Mesenchymal stem cell (in vitro differentiated cells and primary cell): Measurements from ENCODE around the gene FRMD4A.

Experiments used
- DNase-seq: peaks from one replicate; pipeline ENCODE4 v3.0.0-alpha.2; 2013
- H2AFZ ChIP-seq: one replicate; pipeline ENCODE4 v1.6.1; 2013; ENCODE audit warnings: low read depth, mild to moderate bottlenecking, control low read depth, inconsistent platforms, low read length, moderate library complexity
- H2AK5ac ChIP-seq: 2 replicates; pipeline ENCODE4 v1.6.1; 2013; ENCODE audit warnings: low read length, moderate library complexity, mild to moderate bottlenecking, inconsistent platforms; ENCODE audit not compliant: severe bottlenecking
- H2BK120ac ChIP-seq: one replicate; pipeline ENCODE4 v1.6.1; 2013; ENCODE audit warnings: low read depth, mild to moderate bottlenecking, inconsistent platforms, low read length, moderate library complexity
- H2BK12ac ChIP-seq, 2 experiments: one replicate each; pipeline ENCODE4 v1.6.1; 2013; ENCODE audit warnings: inconsistent platforms in 2 of 2, low read length in 2 of 2, mild to moderate bottlenecking in 2 of 2, moderate library complexity in 2 of 2, control low read depth in 1 of 2
- H2BK15ac ChIP-seq: one replicate; pipeline ENCODE4 v1.6.1; 2013; ENCODE audit warnings: mild to moderate bottlenecking, low read depth, inconsistent platforms; ENCODE audit not compliant: poor library complexity, severe bottlenecking
- H2BK5ac ChIP-seq: 2 replicates; pipeline ENCODE4 v1.6.1; 2013; ENCODE audit warnings: low read depth, mild to moderate bottlenecking, low read length, control low read depth, inconsistent platforms; ENCODE audit not compliant: poor library complexity, severe bottlenecking
- H3K14ac ChIP-seq, 2 experiments: one replicate each; pipeline ENCODE4 v1.6.1; 2013; ENCODE audit warnings: inconsistent platforms in 2 of 2, low read length in 2 of 2, control low read depth in 1 of 2, mild to moderate bottlenecking in 1 of 2, moderate library complexity in 1 of 2
- H3K18ac ChIP-seq, 2 experiments: one replicate each; pipeline ENCODE4 v1.6.1; 2013; ENCODE audit warnings: inconsistent platforms in 2 of 2, low read length in 2 of 2, control low read depth in 1 of 2, low read depth in 1 of 2, mild to moderate bottlenecking in 1 of 2
- H3K23ac ChIP-seq, 2 experiments: one replicate each; pipeline ENCODE4 v1.6.1; 2013; ENCODE audit warnings: inconsistent platforms in 2 of 2, low read length in 2 of 2, mild to moderate bottlenecking in 2 of 2, moderate library complexity in 2 of 2, control low read depth in 1 of 2
- H3K27ac ChIP-seq: 2 replicates; pipeline ENCODE4 v1.5.1; 2013; ENCODE audit warnings: mild to moderate bottlenecking, moderate library complexity, low read length, control low read depth, inconsistent platforms; ENCODE audit not compliant: poor library complexity, severe bottlenecking
- H3K27me3 ChIP-seq, 2 experiments: 2 replicates each; pipeline versions ENCODE4 v1.6.1 to v1.7.0; 2013; ENCODE audit warnings: low read length in 2 of 2, mild to moderate bottlenecking in 2 of 2, moderate library complexity in 2 of 2, control low read depth in 1 of 2, inconsistent platforms in 1 of 2; ENCODE audit not compliant: control insufficient read depth in 1 of 2, insufficient read depth in 1 of 2
- H3K36me3 ChIP-seq, 2 experiments: 2 replicates each; pipeline versions ENCODE4 v1.6.1 to v1.7.0; 2013; ENCODE audit warnings: low read length in 2 of 2, control low read depth in 1 of 2, inconsistent platforms in 1 of 2, low read depth in 1 of 2, mild to moderate bottlenecking in 1 of 2; ENCODE audit not compliant: insufficient read depth in 2 of 2, control insufficient read depth in 1 of 2
- H3K4ac ChIP-seq, 2 experiments: one replicate each; pipeline ENCODE4 v1.6.1; 2013; ENCODE audit warnings: inconsistent platforms in 2 of 2, low read length in 2 of 2, mild to moderate bottlenecking in 2 of 2, moderate library complexity in 2 of 2, control low read depth in 1 of 2, low read depth in 1 of 2
- H3K4me1 ChIP-seq: 2 replicates; pipeline ENCODE4 v1.6.1; 2013; ENCODE audit warnings: low read depth, low read length, control low read depth; ENCODE audit not compliant: control insufficient read depth, insufficient read depth
- H3K4me2 ChIP-seq: 2 replicates; pipeline ENCODE4 v1.6.1; 2013; ENCODE audit warnings: low read length, mild to moderate bottlenecking, inconsistent platforms; ENCODE audit not compliant: poor library complexity, severe bottlenecking
- H3K4me3 ChIP-seq, 2 experiments: 2 replicates each; pipeline versions ENCODE4 v1.5.1 to v1.7.0; 2013; ENCODE audit warnings: low read length in 2 of 2, mild to moderate bottlenecking in 2 of 2, control low read depth in 1 of 2, low read depth in 1 of 2; ENCODE audit not compliant: insufficient read depth in 1 of 2
- H3K79me1 ChIP-seq: replicated peaks from 2 replicates; pipeline ENCODE4 v1.6.1; 2013; ENCODE audit warnings: mild to moderate bottlenecking, control low read depth, low read length, inconsistent platforms; ENCODE audit not compliant: poor library complexity, severe bottlenecking
- H3K9ac ChIP-seq: 2 replicates; pipeline ENCODE4 v1.7.0; 2013; ENCODE audit warnings: mild to moderate bottlenecking, low read length, moderate library complexity
- H3K9me3 ChIP-seq: 2 replicates; pipeline ENCODE4 v1.7.0; 2013; ENCODE audit warnings: mild to moderate bottlenecking, low read length; ENCODE audit not compliant: control insufficient read depth
- H4K8ac ChIP-seq: one replicate; pipeline ENCODE4 v1.6.1; 2013; ENCODE audit warnings: inconsistent platforms, mild to moderate bottlenecking, low read length, moderate library complexity
- H4K91ac ChIP-seq: one replicate; pipeline ENCODE4 v1.6.1; 2013; ENCODE audit warnings: mild to moderate bottlenecking, low read length, inconsistent platforms
- WGBS: methylation state at CpG from one replicate; pipeline ENCODE4 v1.1.7; 2013; ENCODE audit warnings: mixed read lengths; 5-methylcytosine and 5-hydroxymethylcytosine counted together

Gene FRMD4A

DNA sequence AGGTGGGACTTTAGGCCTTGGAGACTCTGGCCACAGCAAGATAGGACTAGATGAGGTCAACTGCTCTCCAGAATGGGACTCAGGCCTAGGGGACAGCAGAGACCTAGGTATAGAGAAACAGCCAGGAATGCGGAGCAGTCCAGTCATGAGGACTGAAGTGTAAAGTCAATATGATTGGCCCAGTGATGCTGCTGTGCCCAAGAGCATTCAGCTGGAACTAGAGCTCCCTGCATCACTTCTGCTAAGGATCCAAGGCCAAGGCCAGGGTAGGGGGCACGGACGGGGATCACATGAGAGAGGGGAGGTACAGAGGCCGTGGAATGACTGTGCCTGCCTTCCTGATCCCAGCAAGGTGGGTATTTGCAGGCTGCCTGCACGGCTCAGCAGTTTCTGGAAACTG is 237.9 kb downstream of the FRMD4A start:
- no peak overlapping the region for H3K4ac ChIP-seq
- no peak overlapping the region for H3K4me2 ChIP-seq
- no peak overlapping the region for H2BK5ac ChIP-seq
- H3K4me3 ChIP-seq, result no peak overlapping the region
- no peaks in the 10 kb centered on the region for H3K36me3 ChIP-seq
- H3K4me1 ChIP-seq, result peaks cover 6% of the 10 kb centered on the region
- H3K23ac ChIP-seq, result no peak overlapping the region
- H3K9ac ChIP-seq, result no peak overlapping the region
- H2AK5ac ChIP-seq, result peak overlapping the region; percentile 0
- peak overlapping the region in 1 of 2 experiments; percentile 38 for H2BK12ac ChIP-seq
- H2BK120ac ChIP-seq, result no peak overlapping the region
- H4K91ac ChIP-seq, result no peak overlapping the region
- WGBS, result 79% methylated on average over 5 of the region's 5 CpGs
- H3K14ac ChIP-seq, result no peak overlapping the region
- DNase-seq, result no peak
- H3K79me1 ChIP-seq, result no peaks in the 10 kb centered on the region
- no peak overlapping the region for H2BK15ac ChIP-seq
- peak overlapping the region; percentile 9 for H4K8ac ChIP-seq
- no peak overlapping the region for H3K18ac ChIP-seq
- H2AFZ ChIP-seq, result no peak overlapping the region
- H3K27ac ChIP-seq, result no peak overlapping the region
- H3K9me3 ChIP-seq, result no peaks in the 10 kb centered on the region
- H3K27me3 ChIP-seq, result no peaks in the 10 kb centered on the region

GRCh38 chr10:14089556-14090292 is 241.0 kb downstream of the FRMD4A start:
- H3K9me3 ChIP-seq, result no peaks in the 10 kb centered on the region
- no peak overlapping the region for H3K4ac ChIP-seq
- H2AK5ac ChIP-seq, result no peak overlapping the region
- peaks cover 17% of the 10 kb centered on the region for H3K4me1 ChIP-seq
- no peak for DNase-seq
- no peak overlapping the region for H3K27ac ChIP-seq
- H2AFZ ChIP-seq, result no peak overlapping the region
- H2BK120ac ChIP-seq, result no peak overlapping the region
- H3K23ac ChIP-seq, result no peak overlapping the region
- WGBS, result 93% methylated on average over 17 of the region's 17 CpGs
- H3K36me3 ChIP-seq, result no peaks in the 10 kb centered on the region
- peak overlapping the region in 1 of 2 experiments; percentile 49 for H2BK12ac ChIP-seq
- no peak overlapping the region for H3K4me3 ChIP-seq
- no peak overlapping the region for H3K9ac ChIP-seq
- no peak overlapping the region for H4K8ac ChIP-seq
- H3K4me2 ChIP-seq, result no peak overlapping the region
- H3K27me3 ChIP-seq, result no peaks in the 10 kb centered on the region
- H3K18ac ChIP-seq, result no peak overlapping the region
- no peaks in the 10 kb centered on the region for H3K79me1 ChIP-seq
- H2BK5ac ChIP-seq, result no peak overlapping the region
- H2BK15ac ChIP-seq, result no peak overlapping the region
- H4K91ac ChIP-seq, result no peak overlapping the region
- no peak overlapping the region for H3K14ac ChIP-seq

GRCh38 chr10:14087566-14087965 is 243.2 kb downstream of the FRMD4A start:
- H3K79me1 ChIP-seq, result no peaks in the 10 kb centered on the region
- no peak overlapping the region for H3K27ac ChIP-seq
- WGBS, result 75% methylated on average over 5 of the region's 7 CpGs
- peaks cover 16% of the 10 kb centered on the region for H3K4me1 ChIP-seq
- H3K4me2 ChIP-seq, result no peak overlapping the region
- no peak overlapping the region for H2BK12ac ChIP-seq
- H2BK120ac ChIP-seq, result no peak overlapping the region
- no peak overlapping the region for H3K14ac ChIP-seq
- no peak overlapping the region for H3K4me3 ChIP-seq
- H2BK15ac ChIP-seq, result peak overlapping the region; percentile 26
- DNase-seq, result no peak
- H3K23ac ChIP-seq, result no peak overlapping the region
- H3K9ac ChIP-seq, result no peak overlapping the region
- no peak overlapping the region for H4K8ac ChIP-seq
- H2BK5ac ChIP-seq, result no peak overlapping the region
- H3K9me3 ChIP-seq, result no peaks in the 10 kb centered on the region
- no peak overlapping the region for H2AK5ac ChIP-seq
- peaks cover 0 to 4% of the 10 kb centered on the region in 2 experiments for H3K27me3 ChIP-seq
- H3K4ac ChIP-seq, result no peak overlapping the region
- no peak overlapping the region for H4K91ac ChIP-seq
- no peak overlapping the region for H2AFZ ChIP-seq
- no peak overlapping the region for H3K18ac ChIP-seq
- H3K36me3 ChIP-seq, result no peaks in the 10 kb centered on the region

- peaks cover 14% of the 10 kb centered on the region for H3K4me1 ChIP-seq
- H3K27ac ChIP-seq, result no peak overlapping the region
- no peaks in the 10 kb centered on the region for H3K9me3 ChIP-seq
- no peak overlapping the region for H4K8ac ChIP-seq
- no peak overlapping the region for H2BK120ac ChIP-seq
- no peak overlapping the region for H2BK5ac ChIP-seq
- DNase-seq, result peak; percentile 42
- no peak overlapping the region for H3K9ac ChIP-seq
- H2BK15ac ChIP-seq, result no peak overlapping the region
- H3K27me3 ChIP-seq, result peaks cover 0 to 4% of the 10 kb centered on the region in 2 experiments
- H3K4me3 ChIP-seq, result no peak overlapping the region
- H3K4me2 ChIP-seq, result no peak overlapping the region
- H3K14ac ChIP-seq, result no peak overlapping the region
- H3K23ac ChIP-seq, result no peak overlapping the region
- H3K36me3 ChIP-seq, result no peaks in the 10 kb centered on the region
- no peaks in the 10 kb centered on the region for H3K79me1 ChIP-seq
- WGBS, result 18% methylated on average over 3 of the region's 3 CpGs
- H2BK12ac ChIP-seq, result peak overlapping the region in 1 of 2 experiments; percentile 76
- H2AFZ ChIP-seq, result no peak overlapping the region
- H3K4ac ChIP-seq, result no peak overlapping the region
- no peak overlapping the region for H3K18ac ChIP-seq
- no peak overlapping the region for H4K91ac ChIP-seq
- H2AK5ac ChIP-seq, result peak overlapping the region; percentile 70
Observed at GRCh38 chr10:14086596-14086995, 244.1 kb downstream of the FRMD4A start.
